ENCODE data around the gene FAM171A2. TPM values are rescaled to one million over a fixed set of nuclear protein-coding genes. Genes with fewer than 3 reads are reported as not detected.

The FAM171A2 gene
- total and polyA plus RNA-seq, 2 donors from 2014 or later, result 0.94 to 1.6 TPM

- FAIRE-seq, result no peak
- no peak overlapping the region for H3K27ac ChIP-seq (ENCODE audit: low read depth in 2 of 2, low read length in 2 of 2)
- peak in 1 of 5 donors; percentile 57 for DNase-seq
These were observed 4.1 kb downstream of the FAM171A2 start for GRCh38 chr17:44359458-44360143.

GRCh38 chr17:44359006-44359405 lies 4.6 kb downstream of the FAM171A2 start:
- Histone ChIP-seq H3K4me1 (ENCODE audit: control insufficient read depth in 2 of 3, insufficient read depth in 2 of 3, low read depth in 1 of 3, low read length in 3 of 3) (peaks cover 5 to 9% (median 5%) of the 10 kb centered on the region in 3 donors), H3K4me3 (ENCODE audit: low read length in 3 of 3) (no peak overlapping the region), H3K27ac (ENCODE audit: low read depth in 2 of 2, low read length in 2 of 2) (no peak overlapping the region), H3K27me3 (ENCODE audit: control insufficient read depth, insufficient read depth, low read length) (no peaks in the 10 kb centered on the region), H3K9ac (ENCODE audit: low read length in 3 of 3) (no peak overlapping the region), H3K36me3 (ENCODE audit: control insufficient read depth in 2 of 3, insufficient read depth in 3 of 3, low read length in 3 of 3) (no peaks in the 10 kb centered on the region), H3K9me3 (ENCODE audit: control insufficient read depth in 2 of 3, insufficient read depth in 1 of 3, low read length in 3 of 3) (no peaks in the 10 kb centered on the region)
- intact Hi-C loops (cut with DNase I), result no loop called here
- TF ChIP-seq CTCF (IDR thresholded peaks at IDR 0.05; ENCODE audit: borderline replicate concordance, extremely low read depth, insufficient read depth), result no peak
- FAIRE-seq (no peak), DNase-seq (no peak)

More at GRCh38 chr17:44359458-44360143, 4.1 kb downstream of the FAM171A2 start:
- H3K36me3 ChIP-seq (ENCODE audit: control insufficient read depth in 2 of 3, insufficient read depth in 3 of 3, low read length in 3 of 3), result no peaks in the 10 kb centered on the region
- H3K9ac ChIP-seq (ENCODE audit: low read length in 3 of 3), result no peak overlapping the region
- H3K27me3 ChIP-seq (ENCODE audit: control insufficient read depth, insufficient read depth, low read length), result no peaks in the 10 kb centered on the region
- intact Hi-C loops (cut with DNase I), result no loop called here
- peaks cover 5 to 9% (median 5%) of the 10 kb centered on the region in 3 donors for H3K4me1 ChIP-seq (ENCODE audit: control insufficient read depth in 2 of 3, insufficient read depth in 2 of 3, low read depth in 1 of 3, low read length in 3 of 3)
- TF ChIP-seq CTCF (IDR thresholded peaks at IDR 0.05; ENCODE audit: borderline replicate concordance, extremely low read depth, insufficient read depth), result no peak
- H3K9me3 ChIP-seq (ENCODE audit: control insufficient read depth in 2 of 3, insufficient read depth in 1 of 3, low read length in 3 of 3), result no peaks in the 10 kb centered on the region
- no peak overlapping the region for H3K4me3 ChIP-seq (ENCODE audit: low read length in 3 of 3)

GRCh38 chr17:44358066-44358465 lies 5.6 kb downstream of the FAM171A2 start:
- Histone ChIP-seq H3K9ac (ENCODE audit: low read length in 3 of 3) (no peak overlapping the region), H3K4me1 (ENCODE audit: control insufficient read depth in 2 of 3, insufficient read depth in 2 of 3, low read depth in 1 of 3, low read length in 3 of 3) (peaks cover 5 to 9% (median 5%) of the 10 kb centered on the region in 3 donors), H3K27ac (ENCODE audit: low read depth in 2 of 2, low read length in 2 of 2) (no peak overlapping the region), H3K9me3 (ENCODE audit: control insufficient read depth in 2 of 3, insufficient read depth in 1 of 3, low read length in 3 of 3) (no peaks in the 10 kb centered on the region), H3K36me3 (ENCODE audit: control insufficient read depth in 2 of 3, insufficient read depth in 3 of 3, low read length in 3 of 3) (no peaks in the 10 kb centered on the region), H3K27me3 (ENCODE audit: control insufficient read depth, insufficient read depth, low read length) (no peaks in the 10 kb centered on the region), H3K4me3 (ENCODE audit: low read length in 3 of 3) (no peak overlapping the region)
- FAIRE-seq, result no peak
- intact Hi-C loops (cut with DNase I), result no loop called here
- DNase-seq, result no peak
- TF ChIP-seq CTCF (IDR thresholded peaks at IDR 0.05; ENCODE audit: borderline replicate concordance, extremely low read depth, insufficient read depth), result no peak
